H1 (cell line): ENCODE measurements around the gene ATP11A. TPM values are rescaled to one million over a fixed set of nuclear protein-coding genes. Genes with fewer than 3 reads are reported as not detected.

ENCODE experiments used
- CTCF ChIP-seq, 3 experiments: IDR thresholded peaks; 1 replicate in 2 of 3; 2 replicates in 1 of 3; pipeline versions ENCODE4 v1.5.1 to v1.6.1; 2011; ENCODE audit warnings: low read length in 3 of 3, mild to moderate bottlenecking in 3 of 3, inconsistent platforms in 2 of 3, low read depth in 1 of 3, moderate library complexity in 1 of 3; ENCODE audit not compliant: insufficient read depth in 1 of 3; ENCODE audit errors: control extremely low read depth in 1 of 3
- SIN3A ChIP-seq, 2 experiments: IDR thresholded peaks in 1 of 2; conservative IDR thresholded peaks in 1 of 2; 2 replicates each; pipeline ENCODE4 v1.6.1; 2011 to 2012; ENCODE audit warnings: low read length in 2 of 2, improper control_type of control experiment in 1 of 2, low read depth in 1 of 2, mild to moderate bottlenecking in 1 of 2
- polyA plus RNA-seq, 7 experiments: library from polyadenylated mRNA; depleted of rRNA in 3 of 7; stranded (reverse) in 5 of 7; unstranded in 2 of 7; fragments of >200 nt in 5 of 7; fragments of 200-250 nt in 2 of 7; gene quantifications; 1 replicate in 5 of 7; 2 replicates in 1 of 7; 4 replicates in 1 of 7; pipeline versions ENCODE4 v1.2.1 to v1.2.3, GENCODE V29; 2011 to 2013; ENCODE audit warnings: missing spikeins in 2 of 7, mixed read lengths in 2 of 7
- total RNA-seq: library from RNA; stranded (reverse); fragmentation: NEBNext Ultra II Directional; extraction: Animal tissue kit (Norgen Biotek cat#: 25700); gene quantifications from 2 replicates; pipeline ENCODE4 v1.2.1, GENCODE V29; 2021

ATP11A gene
- total and polyA plus RNA-seq, 2 of the 8 experiments (the other 6 are each of a cell fraction or from before 2014, with no cell fraction given): 28.8 to 72.9 TPM

GRCh38 chr13:112836940-112837339 lies 147.1 kb downstream of the ATP11A start (continued):
- TF ChIP-seq CTCF (IDR thresholded peaks at IDR 0.05; ENCODE audit: control extremely low read depth in 1 of 3, insufficient read depth in 1 of 3, low read depth in 1 of 3, low read length in 3 of 3) (no peak), SIN3A (conservative IDR thresholded peaks at IDR 0.05 in 1 of 2, IDR thresholded peaks at IDR 0.05 in 1 of 2; ENCODE audit: low read depth in 1 of 2, low read length in 2 of 2) (no peak)
